Lung (tissue), 12 donors: ENCODE data around the gene YIPF2. TPM values are rescaled to one million over a fixed set of nuclear protein-coding genes. Genes with fewer than 3 reads are reported as not detected.

Experiments
- ATAC-seq: fragments of 200-7000 bp; cut with Tn5 transposase; one replicate; pipeline ENCODE4 v1.9.1; 2020; ENCODE audit warnings: moderate number of reproducible peaks; ENCODE audit not compliant: insufficient read depth, low FRiP score
- DNase-seq, 3 donors: peaks; one replicate each; pipeline ENCODE4 v3.0.0-alpha.2; 2013 to 2017
- H3K27ac ChIP-seq, 2 donors: one replicate each; pipeline ENCODE4 v1.5.1; 2013; ENCODE audit warnings: mild to moderate bottlenecking in 2 of 2, moderate library complexity in 2 of 2, control low read depth in 1 of 2, inconsistent platforms in 1 of 2, low read depth in 1 of 2, low read length in 1 of 2
- H3K27me3 ChIP-seq, 3 donors: one replicate each; pipeline ENCODE4 v1.5.1; 2013; ENCODE audit warnings: low read length in 2 of 3; ENCODE audit not compliant: control insufficient read depth in 3 of 3, insufficient read depth in 3 of 3
- H3K36me3 ChIP-seq, 4 donors: one replicate each; pipeline ENCODE4 v1.5.1; 2013; ENCODE audit warnings: low read length in 4 of 4, mild to moderate bottlenecking in 1 of 4, moderate library complexity in 1 of 4; ENCODE audit not compliant: control insufficient read depth in 4 of 4, insufficient read depth in 4 of 4
- H3K4me1 ChIP-seq, 5 donors: one replicate each; pipeline ENCODE4 v1.5.1; 2013; ENCODE audit warnings: low read length in 5 of 5, mild to moderate bottlenecking in 2 of 5, moderate library complexity in 1 of 5; ENCODE audit not compliant: control insufficient read depth in 5 of 5, insufficient read depth in 5 of 5
- H3K4me3 ChIP-seq: one replicate; pipeline ENCODE4 v1.5.1; 2013; ENCODE audit warnings: mild to moderate bottlenecking, control low read depth, moderate library complexity
- H3K9ac ChIP-seq, 2 donors: one replicate each; pipeline ENCODE4 v1.5.1; 2013; ENCODE audit warnings: low read length in 2 of 2, control low read depth in 1 of 2; ENCODE audit not compliant: insufficient read depth in 1 of 2
- H3K9me3 ChIP-seq, 4 donors: one replicate each; pipeline ENCODE4 v1.5.1; 2013; ENCODE audit warnings: low read length in 3 of 4, mild to moderate bottlenecking in 1 of 4, moderate library complexity in 1 of 4; ENCODE audit not compliant: control insufficient read depth in 4 of 4, insufficient read depth in 3 of 4
- CTCF ChIP-seq: IDR thresholded peaks from 2 replicates; pipeline ENCODE4 v1.5.1; 2012; ENCODE audit warnings: mild to moderate bottlenecking; ENCODE audit errors: control extremely low read depth, extremely low read depth
- WGBS, 2 donors: extraction: QIAGEN DNeasy Blood & Tissue Kit; methylation state at CpG; one replicate each; pipeline ENCODE4 v1.1.7; 2013; 5-methylcytosine and 5-hydroxymethylcytosine counted together
- polyA plus RNA-seq, 2 donors: library from polyadenylated mRNA; stranded (reverse); fragments of 200-250 nt; gene quantifications; one replicate each; pipeline ENCODE4 v1.2.1, GENCODE V29; 2013
- total RNA-seq, 2 donors: library from RNA; depleted of rRNA in 1 of 2; stranded (reverse); fragments of >200 nt in 1 of 2; gene quantifications; one replicate each; pipeline ENCODE4 v1.2.1, GENCODE V29; 2014 to 2021
- donor health status: control.
- donor health status: control.
- donor health status: Bipolar disorder and iron deficiency.
- donor health status: healthy.
- donor health status: DM: yes; HTN: yes; CAD: no.

Gene YIPF2
- total and polyA plus RNA-seq, 4 donors = 54.7 to 77.8 (median 67.4) TPM

- Histone ChIP-seq H3K4me1 (peaks cover 0 to 29% (median 16%) of the 10 kb centered on the region in 5 donors), H3K27ac (peak overlapping the region in 1 of 2 donors; percentile 72), H3K9me3 (no peaks in the 10 kb centered on the region), H3K36me3 (peaks cover 0 to 3% (median 0%) of the 10 kb centered on the region in 4 donors), H3K9ac (no peak overlapping the region), H3K4me3 (no peak overlapping the region), H3K27me3 (no peaks in the 10 kb centered on the region)
- ATAC-seq = peak; percentile 31
- DNase-seq = peak; percentile 87 to 95 (median 92)
- TF ChIP-seq CTCF = no peak
- 55 to 77% methylated on average over 19 of the region's 19 CpGs for WGBS, 2 donors
Measured at GRCh38 chr19:10975374-10976130, 47.1 kb upstream of the YIPF2 start.

- DNase-seq (no peak), ATAC-seq (no peak)
- Histone ChIP-seq H3K4me1 (peaks cover 0 to 22% (median 20%) of the 10 kb centered on the region in 5 donors), H3K9ac (no peak overlapping the region), H3K4me3 (no peak overlapping the region), H3K36me3 (no peaks in the 10 kb centered on the region), H3K9me3 (peaks cover 0 to 3% (median 0%) of the 10 kb centered on the region in 4 donors), H3K27ac (no peak overlapping the region), H3K27me3 (no peaks in the 10 kb centered on the region)
- WGBS, 2 donors = 89 to 90% methylated on average over 8 of the region's 8 CpGs
- TF ChIP-seq CTCF = no peak
Measured at GRCh38 chr19:10971107-10971726, 42.8 kb upstream of the YIPF2 start.

- H3K4me3 ChIP-seq = no peak overlapping the region
- H3K9me3 ChIP-seq = peaks cover 0 to 3% (median 0%) of the 10 kb centered on the region in 4 donors
- peaks cover 0 to 13% (median 6%) of the 10 kb centered on the region in 5 donors for H3K4me1 ChIP-seq
- TF ChIP-seq CTCF = no peak
- peak overlapping the region in 1 of 2 donors; percentile 39 for H3K27ac ChIP-seq
- 58 to 77% methylated on average over 10 of the region's 10 CpGs for WGBS, 2 donors
- ATAC-seq (no peak), DNase-seq (peak in 1 of 3 donors; percentile 62)
- H3K27me3 ChIP-seq = no peaks in the 10 kb centered on the region
- H3K36me3 ChIP-seq = no peaks in the 10 kb centered on the region
- H3K9ac ChIP-seq = no peak overlapping the region
Measured at GRCh38 chr19:10968527-10969135, 40.2 kb upstream of the YIPF2 start.
